HL-60 (cell line): ENCODE results near the gene RALY.

ENCODE experiments used
- TF ChIP-seq, protein P1 (sequence below): IDR thresholded peaks from one replicate; pipeline ENCODE4 v1.5.1; 2011; ENCODE audit warnings: low read length, control low read depth, inconsistent platforms; ENCODE audit not compliant: insufficient read depth
- TF ChIP-seq, protein P2 (sequence below): IDR thresholded peaks from 2 replicates; pipeline ENCODE4 v1.6.1; 2012; ENCODE audit warnings: low read depth; ENCODE audit not compliant: insufficient replicate concordance

DNA sequence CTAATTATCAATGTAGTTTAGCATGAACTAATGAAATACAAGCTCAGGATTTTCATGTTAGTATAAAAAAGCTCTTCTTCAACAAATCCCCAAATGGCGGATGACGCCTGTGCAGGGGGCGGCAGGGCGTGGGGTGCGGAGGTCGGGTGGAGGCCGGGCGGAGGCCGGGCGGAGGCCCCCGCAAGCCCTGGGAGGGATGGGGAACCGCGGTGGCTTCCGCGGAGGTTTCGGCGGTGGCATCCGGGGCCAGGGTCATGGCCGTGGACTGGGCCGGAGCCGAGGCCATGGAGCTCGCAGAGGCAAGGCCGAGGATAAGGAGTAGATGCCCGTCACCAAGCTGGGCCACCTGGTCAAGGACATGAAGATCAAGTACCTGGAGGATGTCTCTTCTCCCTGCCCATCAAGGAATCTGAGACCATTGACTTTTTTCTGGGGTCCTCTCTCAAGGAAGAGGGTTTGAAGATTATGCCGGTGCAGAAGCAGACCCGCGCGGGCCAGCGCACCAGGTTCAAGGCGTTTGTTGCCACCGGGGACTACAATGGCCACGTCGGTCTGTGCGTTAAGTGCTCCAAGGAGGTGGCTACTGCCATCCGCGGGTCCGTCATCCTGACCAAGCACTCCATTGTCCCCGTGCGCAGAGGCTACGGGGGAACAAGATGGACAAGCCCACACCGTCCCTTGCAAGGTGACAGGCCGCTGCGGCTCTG lies 128.7 kb downstream of the RALY start:
- TF ChIP-seq, protein P1, sequence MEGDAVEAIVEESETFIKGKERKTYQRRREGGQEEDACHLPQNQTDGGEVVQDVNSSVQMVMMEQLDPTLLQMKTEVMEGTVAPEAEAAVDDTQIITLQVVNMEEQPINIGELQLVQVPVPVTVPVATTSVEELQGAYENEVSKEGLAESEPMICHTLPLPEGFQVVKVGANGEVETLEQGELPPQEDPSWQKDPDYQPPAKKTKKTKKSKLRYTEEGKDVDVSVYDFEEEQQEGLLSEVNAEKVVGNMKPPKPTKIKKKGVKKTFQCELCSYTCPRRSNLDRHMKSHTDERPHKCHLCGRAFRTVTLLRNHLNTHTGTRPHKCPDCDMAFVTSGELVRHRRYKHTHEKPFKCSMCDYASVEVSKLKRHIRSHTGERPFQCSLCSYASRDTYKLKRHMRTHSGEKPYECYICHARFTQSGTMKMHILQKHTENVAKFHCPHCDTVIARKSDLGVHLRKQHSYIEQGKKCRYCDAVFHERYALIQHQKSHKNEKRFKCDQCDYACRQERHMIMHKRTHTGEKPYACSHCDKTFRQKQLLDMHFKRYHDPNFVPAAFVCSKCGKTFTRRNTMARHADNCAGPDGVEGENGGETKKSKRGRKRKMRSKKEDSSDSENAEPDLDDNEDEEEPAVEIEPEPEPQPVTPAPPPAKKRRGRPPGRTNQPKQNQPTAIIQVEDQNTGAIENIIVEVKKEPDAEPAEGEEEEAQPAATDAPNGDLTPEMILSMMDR: no peak
- TF ChIP-seq, protein P2, sequence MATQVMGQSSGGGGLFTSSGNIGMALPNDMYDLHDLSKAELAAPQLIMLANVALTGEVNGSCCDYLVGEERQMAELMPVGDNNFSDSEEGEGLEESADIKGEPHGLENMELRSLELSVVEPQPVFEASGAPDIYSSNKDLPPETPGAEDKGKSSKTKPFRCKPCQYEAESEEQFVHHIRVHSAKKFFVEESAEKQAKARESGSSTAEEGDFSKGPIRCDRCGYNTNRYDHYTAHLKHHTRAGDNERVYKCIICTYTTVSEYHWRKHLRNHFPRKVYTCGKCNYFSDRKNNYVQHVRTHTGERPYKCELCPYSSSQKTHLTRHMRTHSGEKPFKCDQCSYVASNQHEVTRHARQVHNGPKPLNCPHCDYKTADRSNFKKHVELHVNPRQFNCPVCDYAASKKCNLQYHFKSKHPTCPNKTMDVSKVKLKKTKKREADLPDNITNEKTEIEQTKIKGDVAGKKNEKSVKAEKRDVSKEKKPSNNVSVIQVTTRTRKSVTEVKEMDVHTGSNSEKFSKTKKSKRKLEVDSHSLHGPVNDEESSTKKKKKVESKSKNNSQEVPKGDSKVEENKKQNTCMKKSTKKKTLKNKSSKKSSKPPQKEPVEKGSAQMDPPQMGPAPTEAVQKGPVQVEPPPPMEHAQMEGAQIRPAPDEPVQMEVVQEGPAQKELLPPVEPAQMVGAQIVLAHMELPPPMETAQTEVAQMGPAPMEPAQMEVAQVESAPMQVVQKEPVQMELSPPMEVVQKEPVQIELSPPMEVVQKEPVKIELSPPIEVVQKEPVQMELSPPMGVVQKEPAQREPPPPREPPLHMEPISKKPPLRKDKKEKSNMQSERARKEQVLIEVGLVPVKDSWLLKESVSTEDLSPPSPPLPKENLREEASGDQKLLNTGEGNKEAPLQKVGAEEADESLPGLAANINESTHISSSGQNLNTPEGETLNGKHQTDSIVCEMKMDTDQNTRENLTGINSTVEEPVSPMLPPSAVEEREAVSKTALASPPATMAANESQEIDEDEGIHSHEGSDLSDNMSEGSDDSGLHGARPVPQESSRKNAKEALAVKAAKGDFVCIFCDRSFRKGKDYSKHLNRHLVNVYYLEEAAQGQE: no peak
